ES-I3 (cell line): ENCODE data around the gene ACTG1.

Experiments
- H3K36me3 ChIP-seq: 2 replicates; pipeline ENCODE4 v1.6.1; 2013; ENCODE audit warnings: mild to moderate bottlenecking, low read length, control low read depth, moderate library complexity; ENCODE audit not compliant: insufficient read depth
- H3K4me1 ChIP-seq: 2 replicates; pipeline ENCODE4 v1.6.1; 2013; ENCODE audit warnings: mild to moderate bottlenecking, control low read depth, low read length; ENCODE audit not compliant: insufficient read depth
- H3K9ac ChIP-seq: 2 replicates; pipeline ENCODE4 v1.6.1; 2013; ENCODE audit warnings: low read depth, mild to moderate bottlenecking, low read length, moderate library complexity
- H3K9me3 ChIP-seq: 2 replicates; pipeline ENCODE4 v1.6.1; 2013; ENCODE audit warnings: mild to moderate bottlenecking, low read length, moderate library complexity; ENCODE audit not compliant: control insufficient read depth, insufficient read depth

The ACTG1 gene

GRCh38 chr17:81482673-81483072 lies 29.9 kb downstream of the ACTG1 start:
- H3K9ac ChIP-seq: no peak overlapping the region
- H3K4me1 ChIP-seq: peaks cover 3% of the 10 kb centered on the region; the same call in 1 of the 2 replicates
- H3K36me3 ChIP-seq: no peaks in the 10 kb centered on the region
- H3K9me3 ChIP-seq: no peaks in the 10 kb centered on the region

GRCh38 chr17:81481815-81482505 lies 30.6 kb downstream of the ACTG1 start:
- no peaks in the 10 kb centered on the region for H3K9me3 ChIP-seq
- peaks cover 3% of the 10 kb centered on the region; the same call in 1 of the 2 replicates for H3K4me1 ChIP-seq
- peak overlapping the region; percentile 44; the same call in 1 of the 2 replicates for H3K9ac ChIP-seq
- H3K36me3 ChIP-seq: no peaks in the 10 kb centered on the region

GRCh38 chr17:81481073-81481799 lies 31.4 kb downstream of the ACTG1 start:
- no peaks in the 10 kb centered on the region for H3K36me3 ChIP-seq
- no peaks in the 10 kb centered on the region for H3K9me3 ChIP-seq
- peak overlapping the region; percentile 44; the same call in 1 of the 2 replicates for H3K9ac ChIP-seq
- peaks cover 2% of the 10 kb centered on the region; the same call in 1 of the 2 replicates for H3K4me1 ChIP-seq

GRCh38 chr17:81480140-81481072 lies 32.2 kb downstream of the ACTG1 start:
- no peak overlapping the region for H3K9ac ChIP-seq
- no peaks in the 10 kb centered on the region for H3K9me3 ChIP-seq

GRCh38 chr17:81479175-81480071 lies 33.2 kb downstream of the ACTG1 start:
- Histone ChIP-seq H3K9ac (no peak overlapping the region), H3K4me1 (no peaks in the 10 kb centered on the region; the same call in 1 of the 2 replicates)

More at GRCh38 chr17:81480140-81481072, 32.2 kb downstream of the ACTG1 start:
- Histone ChIP-seq H3K4me1 (no peaks in the 10 kb centered on the region; the same call in 1 of the 2 replicates), H3K36me3 (no peaks in the 10 kb centered on the region)

GRCh38 chr17:81478119-81478518 lies 34.5 kb downstream of the ACTG1 start:
- Histone ChIP-seq H3K4me1 (no peaks in the 10 kb centered on the region; the same call in 1 of the 2 replicates), H3K36me3 (no peaks in the 10 kb centered on the region), H3K9me3 (no peaks in the 10 kb centered on the region), H3K9ac (no peak overlapping the region)

More at GRCh38 chr17:81479175-81480071, 33.2 kb downstream of the ACTG1 start:
- H3K36me3 ChIP-seq: no peaks in the 10 kb centered on the region
- no peaks in the 10 kb centered on the region for H3K9me3 ChIP-seq

GRCh38 chr17:81477173-81477572 lies 35.4 kb downstream of the ACTG1 start:
- Histone ChIP-seq H3K4me1 (no peaks in the 10 kb centered on the region; the same call in 1 of the 2 replicates), H3K9me3 (no peaks in the 10 kb centered on the region), H3K9ac (no peak overlapping the region), H3K36me3 (no peaks in the 10 kb centered on the region)

- Histone ChIP-seq H3K36me3 (no peaks in the 10 kb centered on the region), H3K4me1 (no peaks in the 10 kb centered on the region; the same call in 1 of the 2 replicates), H3K9me3 (no peaks in the 10 kb centered on the region), H3K9ac (no peak overlapping the region)
Observed at GRCh38 chr17:81476635-81477034, 36.0 kb downstream of the ACTG1 start.

GRCh38 chr17:81476097-81476496 lies 36.5 kb downstream of the ACTG1 start:
- Histone ChIP-seq H3K36me3 (no peaks in the 10 kb centered on the region), H3K4me1 (no peaks in the 10 kb centered on the region), H3K9ac (no peak overlapping the region), H3K9me3 (no peaks in the 10 kb centered on the region)

GRCh38 chr17:81474958-81475357 lies 37.6 kb downstream of the ACTG1 start:
- H3K36me3 ChIP-seq: no peaks in the 10 kb centered on the region

GRCh38 chr17:81473019-81473418 lies 39.6 kb downstream of the ACTG1 start:
- Histone ChIP-seq H3K4me1 (no peaks in the 10 kb centered on the region), H3K36me3 (no peaks in the 10 kb centered on the region), H3K9me3 (no peaks in the 10 kb centered on the region), H3K9ac (no peak overlapping the region)

More at GRCh38 chr17:81474958-81475357, 37.6 kb downstream of the ACTG1 start:
- Histone ChIP-seq H3K4me1 (no peaks in the 10 kb centered on the region), H3K9me3 (no peaks in the 10 kb centered on the region), H3K9ac (no peak overlapping the region)

- Histone ChIP-seq H3K9ac (no peak overlapping the region), H3K4me1 (no peaks in the 10 kb centered on the region), H3K9me3 (no peaks in the 10 kb centered on the region), H3K36me3 (no peaks in the 10 kb centered on the region)
Observed at GRCh38 chr17:81471818-81472456, 40.7 kb downstream of the ACTG1 start.
